ENCODE data around the gene VAMP5. TPM values are rescaled to one million over a fixed set of nuclear protein-coding genes. Genes with fewer than 3 reads are reported as not detected.

VAMP5 gene
- total RNA-seq, 1 experiment from 2014 or later = 6.3 TPM

GRCh38 chr2:85553184-85553583 is 31.0 kb upstream of the VAMP5 start:
- Mint-ChIP-seq H3K27me3 (ENCODE audit: low read depth) (no peaks in the 10 kb centered on the region), H3K9me3 (no peaks in the 10 kb centered on the region), H3K4me1 (peaks cover 5% of the 10 kb centered on the region), H3K36me3 (peaks cover 45% of the 10 kb centered on the region), H3K27ac (no peak overlapping the region), H3K4me3 (no peak overlapping the region)
- CTCF ChIA-PET = interaction anchor here (1.7 to 4.5 kb wide), 2 partner anchors 24 to 133 kb away, joined by 12 to 106 read pairs; partner anchors contain the start of genes SH2D6 and VAMP8
- no peak for ATAC-seq
- DNase-seq (ENCODE audit: low spot score) = no peak
- POLR2A ChIA-PET = interaction anchor here (2.4 kb wide), 1 partner anchor 14 kb away, joined by 17 read pairs; the partner anchor contains the start of gene MAT2A
- TF ChIP-seq PREB (CRISPR knock-in tag; IDR thresholded peaks at IDR 0.05; ENCODE audit: borderline replicate concordance) (no peak), E2F4 (CRISPR knock-in tag; IDR thresholded peaks at IDR 0.05; ENCODE audit: borderline replicate concordance, low read depth) (no peak), ATF1 (CRISPR knock-in tag; IDR thresholded peaks at IDR 0.05) (no peak), ETV6 (CRISPR knock-in tag; IDR thresholded peaks at IDR 0.05) (no peak), KAT7 (CRISPR knock-in tag; IDR thresholded peaks at IDR 0.05; ENCODE audit: borderline replicate concordance) (no peak), AFF4 (CRISPR knock-in tag; IDR thresholded peaks at IDR 0.05; ENCODE audit: borderline replicate concordance) (no peak)

- Mint-ChIP-seq H3K4me3 (no peak overlapping the region), H3K4me1 (peaks cover 1% of the 10 kb centered on the region; the same call in 1 of the 2 replicates), H3K27ac (no peak overlapping the region), H3K9me3 (no peaks in the 10 kb centered on the region), H3K36me3 (peaks cover 43% of the 10 kb centered on the region), H3K27me3 (ENCODE audit: low read depth) (no peaks in the 10 kb centered on the region)
- DNase-seq (ENCODE audit: low spot score) (no peak), ATAC-seq (no peak)
- no peak for TF ChIP-seq ETV6 (CRISPR knock-in tag; IDR thresholded peaks at IDR 0.05)
- TF ChIP-seq CREB1 (CRISPR knock-in tag; IDR thresholded peaks at IDR 0.05) = no peak
- TF ChIP-seq AR (CRISPR knock-in tag; IDR thresholded peaks at IDR 0.05) = no peak
- TF ChIP-seq ELF4 (CRISPR knock-in tag; IDR thresholded peaks at IDR 0.05; ENCODE audit: low read depth) = no peak
- TF ChIP-seq ZNF121 (CRISPR knock-in tag; IDR thresholded peaks at IDR 0.05) = no peak
- ChIA-PET CTCF (no interaction called here), POLR2A (interaction anchor here (0.8 kb wide), 1 partner anchor 9 kb away, joined by 4 read pairs; no protein-coding TSS in a partner anchor)
These were observed 29.1 kb upstream of the VAMP5 start for GRCh38 chr2:85554980-85555612.

GRCh38 chr2:85557130-85557529 is 27.1 kb upstream of the VAMP5 start:
- H3K4me1 Mint-ChIP-seq = peaks cover 6% of the 10 kb centered on the region
- ATAC-seq (no peak), DNase-seq (ENCODE audit: low spot score) (no peak)
- peaks cover 25% of the 10 kb centered on the region for H3K36me3 Mint-ChIP-seq
- no peaks in the 10 kb centered on the region for H3K9me3 Mint-ChIP-seq
- H3K27ac Mint-ChIP-seq = no peak overlapping the region
- ChIA-PET POLR2A (no interaction called here), CTCF (no interaction called here)
- H3K27me3 Mint-ChIP-seq (ENCODE audit: low read depth) = no peaks in the 10 kb centered on the region
- H3K4me3 Mint-ChIP-seq = no peak overlapping the region
- TF ChIP-seq STAT6 (CRISPR knock-in tag; conservative IDR thresholded peaks at IDR 0.05; ENCODE audit: low read depth) (no peak), MYBL2 (CRISPR knock-in tag; IDR thresholded peaks at IDR 0.05) (no peak), FOXP4 (CRISPR knock-in tag; IDR thresholded peaks at IDR 0.05) (no peak), ZSCAN18 (CRISPR knock-in tag; IDR thresholded peaks at IDR 0.05) (no peak), TEAD4 (CRISPR knock-in tag; IDR thresholded peaks at IDR 0.05) (no peak)
